CD4-positive, alpha-beta T cell treated with Interleukin-17A for 4 hours (primary cell): Measurements from ENCODE around the gene PSMB2.
"Not testable (repeated sequence)": the region's sequence is repeated elsewhere in the genome, so short reads cannot be mapped to it uniquely, and the experiment has no call there.

Experiments
- DNase-seq: peaks from one replicate; pipeline ENCODE4 v3.0.0-alpha.2; 2020; ENCODE audit warnings: mixed read lengths

The PSMB2 gene

GRCh38 chr1:35641233-35641866, at the start of gene PSMB2:
TSS of gene PSMB2 (minus strand) at chr1:35641526. CDS start at chr1:35641432, 94 bp downstream.
- DNase-seq: peak; percentile 96

DNA sequence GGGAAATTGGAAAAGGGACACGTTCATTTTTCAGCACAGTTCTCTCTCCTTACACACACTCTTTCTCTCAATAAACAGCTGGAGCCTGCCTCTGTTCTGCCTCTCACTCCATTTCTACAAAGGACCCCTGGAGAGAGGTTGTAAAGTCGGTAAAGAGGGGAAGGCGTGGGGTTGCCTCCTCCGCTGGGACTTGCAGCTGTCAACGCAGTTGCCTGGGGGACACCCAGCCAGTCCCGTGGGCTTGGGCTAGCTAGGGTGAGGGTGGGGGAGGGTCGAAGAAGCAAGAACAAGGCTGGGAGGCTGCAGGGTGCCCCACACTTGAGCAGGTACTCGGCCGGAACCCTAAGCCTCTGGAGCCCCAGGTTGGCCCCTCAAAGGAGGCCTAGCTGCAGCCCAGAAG, 49.8 kb upstream of the PSMB2 start:
- no peak for DNase-seq

DNA sequence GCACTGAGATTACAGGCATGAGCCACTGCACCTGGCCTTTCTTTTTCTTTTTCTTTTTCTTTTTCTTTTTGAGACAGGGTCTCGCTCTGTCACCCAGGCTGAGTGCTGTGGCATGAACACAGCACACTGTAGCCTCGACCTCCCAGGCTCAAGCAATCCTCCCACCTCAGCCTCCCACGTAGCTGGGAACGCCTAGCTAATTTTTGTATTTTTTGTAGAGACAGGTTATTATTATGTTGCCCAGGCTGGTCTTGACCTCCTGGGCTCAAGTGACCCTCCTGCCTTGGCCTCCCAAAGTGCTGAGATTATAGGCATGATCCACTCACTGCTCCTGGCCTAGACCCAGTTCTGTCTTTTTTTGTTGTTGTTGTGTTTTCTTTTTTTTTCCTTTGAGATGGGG, 48.8 kb upstream of the PSMB2 start:
- DNase-seq: not testable (repeated sequence)

GRCh38 chr1:35688161-35688560, 46.8 kb upstream of the PSMB2 start:
- no peak for DNase-seq

DNA sequence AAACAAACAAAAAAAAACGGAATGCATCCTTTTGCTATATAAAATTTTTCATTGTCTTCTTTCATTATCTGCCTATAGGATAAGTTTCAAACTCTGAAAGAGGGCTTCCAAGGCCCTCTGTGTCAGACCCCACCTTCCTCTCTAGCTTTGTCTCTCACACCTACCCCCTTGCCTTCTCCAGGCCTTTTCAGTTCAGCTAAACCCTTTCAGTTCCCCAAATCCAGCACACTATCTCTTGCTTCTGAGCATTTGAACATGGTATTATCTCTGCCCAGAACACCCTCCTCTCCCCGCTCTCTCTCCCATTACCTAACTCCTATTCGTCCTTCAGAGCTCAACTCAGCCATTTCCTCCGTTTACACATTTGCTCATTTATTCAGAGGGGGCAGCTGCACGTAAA, 41.7 kb upstream of the PSMB2 start:
- no peak for DNase-seq

- no peak for DNase-seq
Observed at GRCh38 chr1:35680271-35680670, 38.9 kb upstream of the PSMB2 start.

DNA sequence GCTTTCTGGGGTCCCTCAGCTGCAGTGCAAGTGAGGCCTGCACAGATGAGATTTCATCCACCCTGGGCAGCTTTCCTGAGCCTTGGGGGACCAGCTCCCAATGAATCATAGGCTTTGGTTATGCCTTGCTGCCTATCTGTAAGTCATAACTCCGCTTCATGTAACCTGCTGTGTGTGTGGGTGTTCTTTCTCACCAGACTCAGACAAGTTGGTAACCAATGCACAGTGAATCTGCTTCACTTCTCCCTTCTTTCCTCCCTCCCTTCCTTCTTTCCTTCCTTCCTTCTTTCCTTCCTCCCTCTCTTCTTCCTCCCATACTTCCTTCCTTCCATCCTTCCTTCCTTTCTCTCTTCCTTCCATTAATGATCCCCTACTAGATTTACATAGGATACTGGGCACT, 34.4 kb upstream of the PSMB2 start:
- DNase-seq: no peak

GRCh38 chr1:35674111-35674510, 32.8 kb upstream of the PSMB2 start:
- no peak for DNase-seq

DNA sequence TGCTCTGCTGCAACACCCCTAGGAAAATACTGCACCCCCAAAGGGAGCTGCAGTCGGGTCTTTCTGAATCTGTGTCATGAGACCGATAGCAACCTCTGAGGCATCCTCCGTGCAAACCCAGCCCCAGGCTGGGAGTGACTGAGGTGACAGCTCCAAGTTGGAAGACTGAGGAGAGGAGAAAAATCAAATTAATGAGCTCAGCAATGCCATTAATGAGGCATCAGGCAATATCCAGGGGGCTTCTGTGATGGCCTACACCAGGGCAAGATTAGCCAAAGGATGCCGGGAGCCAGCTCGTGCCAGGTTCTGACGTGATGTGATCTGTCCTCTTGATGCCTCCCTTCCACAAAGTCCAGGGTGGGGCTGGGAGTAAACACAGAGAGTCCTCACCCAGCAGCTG, 30.8 kb upstream of the PSMB2 start:
- no peak for DNase-seq

- no peak for DNase-seq
Observed at GRCh38 chr1:35668506-35668905, 27.2 kb upstream of the PSMB2 start.

- DNase-seq: no peak
Observed at GRCh38 chr1:35666916-35667315, 25.6 kb upstream of the PSMB2 start.

DNA sequence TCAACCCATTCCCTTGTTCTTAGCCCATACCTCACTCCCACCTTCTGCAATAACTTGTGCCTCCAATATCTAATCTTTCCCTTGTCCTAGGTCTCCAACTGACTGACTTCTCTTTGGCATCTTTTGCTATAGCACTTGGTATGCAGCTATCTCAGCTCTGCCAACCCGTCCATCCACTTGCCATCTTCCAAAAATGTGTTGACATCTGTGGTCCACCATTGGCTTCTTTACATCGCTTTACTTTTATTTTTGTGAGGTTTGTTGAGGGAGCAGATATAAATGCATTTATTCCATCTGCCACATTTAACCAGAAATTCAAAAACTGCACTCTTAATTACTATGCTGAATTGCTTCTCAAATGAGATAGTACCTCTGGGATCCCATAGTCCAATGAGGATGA, 24.9 kb upstream of the PSMB2 start:
- no peak for DNase-seq

- DNase-seq: no peak
Observed at GRCh38 chr1:35663434-35663833, 22.1 kb upstream of the PSMB2 start.

GRCh38 chr1:35661474-35661795, 20.1 kb upstream of the PSMB2 start:
- DNase-seq: no peak

DNA sequence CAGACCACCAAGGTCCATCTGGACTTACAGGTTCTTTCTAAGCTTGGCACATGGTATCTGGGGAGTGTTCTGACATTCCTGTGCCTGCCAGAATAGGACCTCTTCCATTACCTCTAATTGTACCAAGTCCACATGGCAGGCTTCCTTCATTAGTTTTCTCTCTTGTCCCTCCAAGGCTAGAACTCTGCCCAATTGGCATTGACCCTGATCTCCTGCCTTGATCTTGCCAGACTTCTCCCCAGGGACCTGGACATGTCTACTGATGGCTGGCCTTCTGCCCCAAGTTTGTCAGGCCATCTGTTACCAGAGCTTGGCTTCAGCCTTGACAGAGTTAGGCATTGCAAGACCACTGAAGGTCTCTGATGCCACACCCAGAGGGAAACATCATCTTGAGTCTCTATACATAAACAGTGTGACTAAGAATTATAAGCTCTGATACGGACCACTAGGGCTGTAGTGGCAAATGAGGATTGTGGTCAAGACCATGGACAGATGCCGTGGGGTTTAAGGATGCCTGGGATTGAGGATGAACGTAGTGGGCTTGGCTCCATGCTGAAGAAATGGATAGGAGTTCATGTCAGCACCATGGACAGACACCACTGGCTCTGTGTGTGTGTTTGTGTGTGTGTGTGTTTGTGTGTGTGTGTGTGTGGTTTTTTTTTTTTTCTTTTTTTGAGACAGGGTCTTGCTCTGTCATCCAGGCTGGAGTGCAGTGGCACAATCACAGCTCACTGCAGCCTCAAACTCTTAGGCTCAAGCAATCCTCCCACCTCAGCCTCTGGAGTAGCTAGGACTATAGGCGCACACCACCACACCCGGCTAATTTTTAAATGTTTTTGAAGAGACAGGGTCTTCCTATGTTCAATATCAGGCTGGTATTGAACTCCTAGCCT, 19.5 kb upstream of the PSMB2 start:
- no peak for DNase-seq

DNA sequence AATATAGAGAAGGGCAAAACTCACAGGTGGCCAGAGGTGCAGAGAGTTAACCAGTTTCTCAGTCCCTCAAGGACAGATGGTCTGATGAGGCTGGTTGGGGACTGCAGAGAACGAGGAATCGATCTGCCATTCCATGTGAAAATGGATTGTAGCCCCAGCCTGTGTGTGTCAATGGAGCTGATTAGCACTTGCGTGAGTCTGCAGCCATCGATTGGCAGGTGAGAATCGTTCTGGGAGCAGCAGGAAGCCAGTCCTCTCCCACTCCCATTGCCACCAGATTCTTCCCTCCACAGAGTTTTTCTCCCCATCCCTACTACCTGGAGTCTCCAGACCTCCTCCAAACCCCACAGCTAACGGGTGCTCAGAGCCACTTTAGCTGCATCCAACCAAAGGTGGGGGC, 18.3 kb upstream of the PSMB2 start:
- no peak for DNase-seq

GRCh38 chr1:35657851-35658250, 16.5 kb upstream of the PSMB2 start:
- no peak for DNase-seq

DNA sequence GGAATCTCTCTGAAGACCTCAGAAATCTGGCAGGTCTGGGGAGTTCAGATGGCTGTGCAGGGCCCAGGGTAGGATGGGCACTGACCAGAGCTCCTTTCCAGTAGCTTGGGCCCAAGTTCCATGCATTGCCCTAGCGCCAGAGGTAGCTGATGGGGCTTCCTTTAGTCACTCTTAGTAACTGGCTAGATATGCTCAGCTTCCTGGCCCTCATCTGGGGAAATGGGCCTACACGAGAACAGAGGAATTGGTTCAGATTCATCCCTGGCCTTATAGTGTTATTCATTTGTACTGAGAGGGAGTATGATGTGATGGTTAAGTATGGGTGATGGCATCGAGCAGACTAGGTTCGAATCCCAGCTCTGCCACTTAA, 15.5 kb upstream of the PSMB2 start:
- DNase-seq: no peak

GRCh38 chr1:35656148-35656862, 15.0 kb upstream of the PSMB2 start:
- no peak for DNase-seq

DNA sequence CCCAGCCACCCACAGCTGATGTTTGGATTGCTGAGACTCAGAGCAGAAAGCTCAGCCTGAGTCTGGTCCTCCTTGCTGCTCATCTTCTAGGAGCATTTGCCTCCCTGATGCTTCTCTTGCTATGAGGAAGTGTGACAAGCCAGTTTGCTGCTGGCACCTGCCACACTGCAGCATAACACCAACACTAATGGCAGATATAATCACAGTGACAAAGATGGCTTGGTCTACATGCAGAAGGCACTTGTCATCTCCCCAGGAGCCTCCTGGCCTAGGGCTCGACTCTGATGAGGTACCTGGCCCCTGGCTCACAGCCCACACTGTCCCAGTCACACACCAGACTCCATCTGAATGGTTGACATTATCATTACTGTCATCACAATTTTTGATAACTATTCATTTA, 13.9 kb upstream of the PSMB2 start:
- DNase-seq: no peak

DNA sequence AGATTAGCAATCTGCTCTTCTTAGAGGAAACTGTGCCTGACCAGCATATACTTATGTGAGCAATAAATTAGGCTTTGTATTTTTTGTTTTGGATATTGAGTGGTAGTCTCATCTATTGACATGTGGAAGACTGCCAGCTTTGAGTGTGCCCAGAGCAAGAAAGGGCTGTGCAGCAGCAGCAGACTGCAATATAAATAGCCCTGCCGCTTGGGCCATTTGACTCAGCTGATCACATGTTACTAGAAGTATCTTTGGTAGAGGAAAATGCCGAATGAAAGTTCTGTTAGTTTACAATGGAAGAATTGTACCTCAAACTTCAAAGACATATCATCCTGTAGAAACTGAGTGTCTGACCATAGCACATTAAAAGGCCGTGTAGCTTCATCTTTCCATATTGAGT, 9.1 kb upstream of the PSMB2 start:
- DNase-seq: no peak

- no peak for DNase-seq
Observed at GRCh38 chr1:35646043-35646442, 4.7 kb upstream of the PSMB2 start.

DNA sequence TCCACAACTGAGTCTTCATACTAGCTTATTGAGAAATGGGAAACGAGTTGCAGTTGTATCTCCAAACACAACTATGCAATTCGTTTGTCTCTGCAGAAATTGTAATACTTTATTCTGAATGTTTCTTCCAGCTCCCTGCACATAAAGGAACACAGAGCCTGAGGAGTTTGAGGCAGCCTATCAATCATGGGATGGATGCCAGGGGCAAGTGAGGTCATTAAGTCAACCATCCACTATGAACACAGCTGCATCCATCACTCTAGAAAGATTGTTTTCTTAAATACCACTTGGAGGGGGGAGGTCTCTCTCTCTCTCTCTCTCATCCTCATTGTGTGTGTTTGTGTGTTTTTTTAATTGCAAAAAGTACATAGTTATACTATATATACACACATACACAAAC, 2.9 kb upstream of the PSMB2 start:
- DNase-seq: no peak

DNA sequence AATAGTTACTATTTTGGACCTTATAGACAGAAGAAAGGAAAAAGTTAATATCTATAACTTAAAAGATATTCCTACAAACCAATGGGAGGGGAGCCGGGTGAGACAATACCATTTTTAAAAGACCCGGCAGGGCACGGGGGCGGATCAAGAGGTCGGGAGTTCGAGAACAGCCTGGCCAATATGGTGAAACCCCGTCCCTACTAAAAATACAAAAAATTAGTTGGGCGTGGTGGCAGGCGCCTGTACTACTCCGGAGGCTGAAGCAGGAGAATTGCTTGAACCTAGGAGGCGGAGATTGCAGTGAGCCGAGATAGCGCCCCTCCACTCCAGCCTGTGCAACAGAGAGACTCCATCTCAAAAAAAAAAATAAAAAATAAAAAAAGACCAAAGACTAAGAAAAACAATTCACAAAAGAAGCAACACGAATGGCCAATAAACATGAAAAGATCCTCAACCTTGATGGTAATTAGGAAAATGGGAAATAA, 1.2 kb upstream of the PSMB2 start:
- DNase-seq: peak; percentile 12
